Measurements from ENCODE around the gene ANKRD39.

DNA sequence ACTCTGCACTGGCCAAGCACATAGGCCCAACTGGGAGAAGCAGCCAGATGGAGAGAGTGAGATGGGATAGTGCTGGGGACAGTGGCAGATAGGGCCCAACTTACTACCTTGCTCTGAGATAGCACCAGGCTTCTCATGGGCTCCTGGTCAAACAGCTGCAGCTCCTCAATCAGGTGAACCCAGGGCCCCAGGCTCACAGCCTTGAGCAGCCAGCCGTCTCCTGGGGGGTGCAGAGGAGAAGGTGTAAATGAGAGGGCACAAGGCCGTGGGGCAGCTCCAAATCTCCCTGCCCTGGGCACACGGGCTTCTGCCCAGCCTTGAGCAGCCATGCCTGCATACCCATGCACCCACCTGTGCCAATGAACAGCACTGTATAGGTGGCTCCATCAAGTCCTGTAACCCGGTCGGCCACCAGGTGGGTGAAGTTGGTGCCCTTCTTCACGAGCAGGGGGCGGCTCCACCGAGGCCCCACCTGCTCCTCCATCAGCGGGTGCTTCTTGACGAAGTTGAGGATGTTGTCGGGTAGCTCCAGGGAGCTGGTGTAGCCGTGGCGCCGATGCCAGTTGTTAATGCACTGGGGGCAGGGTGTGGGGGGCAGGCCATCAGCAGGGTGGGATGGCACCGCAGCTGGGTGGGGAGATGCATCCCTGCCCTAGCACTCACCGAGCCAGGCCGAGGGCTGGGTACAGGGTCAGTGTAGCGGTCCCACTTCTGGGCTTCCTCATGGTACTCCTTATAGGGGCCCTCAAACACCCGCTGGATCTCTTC is 5.9 kb upstream of the ANKRD39 start:
- no peak for TF ChIP-seq POLR2A (IDR thresholded peaks at IDR 0.05)
- TF ChIP-seq, protein P1, sequence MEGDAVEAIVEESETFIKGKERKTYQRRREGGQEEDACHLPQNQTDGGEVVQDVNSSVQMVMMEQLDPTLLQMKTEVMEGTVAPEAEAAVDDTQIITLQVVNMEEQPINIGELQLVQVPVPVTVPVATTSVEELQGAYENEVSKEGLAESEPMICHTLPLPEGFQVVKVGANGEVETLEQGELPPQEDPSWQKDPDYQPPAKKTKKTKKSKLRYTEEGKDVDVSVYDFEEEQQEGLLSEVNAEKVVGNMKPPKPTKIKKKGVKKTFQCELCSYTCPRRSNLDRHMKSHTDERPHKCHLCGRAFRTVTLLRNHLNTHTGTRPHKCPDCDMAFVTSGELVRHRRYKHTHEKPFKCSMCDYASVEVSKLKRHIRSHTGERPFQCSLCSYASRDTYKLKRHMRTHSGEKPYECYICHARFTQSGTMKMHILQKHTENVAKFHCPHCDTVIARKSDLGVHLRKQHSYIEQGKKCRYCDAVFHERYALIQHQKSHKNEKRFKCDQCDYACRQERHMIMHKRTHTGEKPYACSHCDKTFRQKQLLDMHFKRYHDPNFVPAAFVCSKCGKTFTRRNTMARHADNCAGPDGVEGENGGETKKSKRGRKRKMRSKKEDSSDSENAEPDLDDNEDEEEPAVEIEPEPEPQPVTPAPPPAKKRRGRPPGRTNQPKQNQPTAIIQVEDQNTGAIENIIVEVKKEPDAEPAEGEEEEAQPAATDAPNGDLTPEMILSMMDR (IDR thresholded peaks at IDR 0.05) = no peak

Measured in right lobe of liver (tissue), 4 donors.